HG02759 (cell line): ENCODE data around the gene DOCK8.

Source experiments
- ATAC-seq: cut with Tn5 transposase; IDR thresholded peaks from one replicate; pipeline ENCODE4 v1.9.1; 2021; ENCODE audit warnings: mild to moderate bottlenecking, moderate library complexity; ENCODE audit not compliant: unreplicated experiment

Gene DOCK8

DNA sequence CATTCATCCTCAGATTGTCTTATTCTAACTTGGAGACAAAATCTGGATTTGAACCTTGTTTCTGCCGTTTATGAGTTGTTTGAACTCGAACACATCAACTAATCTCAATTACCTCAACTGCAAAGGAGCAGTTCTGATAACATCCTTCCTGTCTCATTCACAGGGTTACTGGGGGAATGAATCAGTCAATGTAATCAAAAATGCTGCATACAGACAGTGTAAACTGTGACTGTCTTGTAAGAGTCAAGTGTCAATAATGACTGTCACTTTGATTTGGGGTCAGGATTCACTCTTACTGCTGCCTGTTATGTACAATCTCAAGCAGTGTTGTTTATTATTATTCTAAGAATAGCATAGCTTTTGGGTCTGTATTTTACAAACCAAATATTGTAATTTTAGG is 273.8 kb downstream of the DOCK8 start:
- ATAC-seq: no peak

GRCh38 chr9:489198-490197 is 274.8 kb downstream of the DOCK8 start:
- ATAC-seq: no peak

GRCh38 chr9:494764-495163 is 280.1 kb downstream of the DOCK8 start:
- no peak for ATAC-seq

GRCh38 chr9:495739-496138 is 281.1 kb downstream of the DOCK8 start:
- no peak for ATAC-seq

GRCh38 chr9:503326-503725 is 288.7 kb downstream of the DOCK8 start:
- no peak for ATAC-seq

DNA sequence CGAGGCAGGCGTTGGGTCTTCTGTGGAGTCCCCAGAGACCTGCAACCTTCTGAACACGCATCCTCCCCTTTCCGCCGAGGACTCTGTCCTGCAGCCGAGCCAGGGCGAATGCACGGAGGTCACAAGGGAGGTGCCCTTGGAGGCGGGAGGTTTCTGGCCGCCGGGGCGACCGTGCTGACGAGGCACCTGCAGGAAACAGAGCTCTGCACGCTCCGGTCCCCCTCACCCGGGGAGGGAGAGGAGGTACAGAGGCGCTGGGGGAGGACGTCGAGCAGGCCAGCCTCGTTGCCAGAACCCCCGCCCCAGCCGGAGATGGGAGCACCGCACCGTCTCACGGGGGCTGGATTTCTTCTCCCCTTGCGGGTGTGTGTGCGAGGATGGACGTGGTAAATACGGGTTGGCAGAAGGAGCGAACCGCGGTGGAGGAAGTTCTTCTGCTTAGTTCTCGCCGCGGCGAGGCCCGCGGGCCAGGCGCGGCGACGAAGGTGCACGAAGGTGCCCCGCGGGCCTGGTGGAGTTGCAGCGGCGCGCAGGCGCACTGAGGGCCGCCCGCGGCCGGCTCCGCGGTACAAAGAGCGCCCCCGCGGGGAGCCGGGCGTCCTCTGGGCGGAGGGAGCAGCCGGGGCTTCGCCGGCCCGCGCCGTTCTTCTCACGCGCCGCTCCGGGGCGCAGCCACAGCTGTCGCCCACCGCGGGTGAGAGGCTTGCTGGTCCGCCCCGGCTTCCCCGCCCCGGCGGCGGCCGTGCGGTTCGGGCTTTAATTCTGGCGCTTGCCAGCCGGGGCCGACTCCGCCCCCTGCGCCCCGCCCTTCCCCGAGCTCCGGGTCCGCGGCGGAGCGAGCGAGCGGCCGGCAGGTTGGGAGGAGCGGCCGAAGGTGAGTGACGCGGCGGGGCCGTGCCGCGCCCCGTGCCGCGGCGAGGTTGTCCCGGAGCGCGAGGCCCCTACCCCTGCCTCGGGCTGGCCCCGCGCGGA is 289.5 kb downstream of the DOCK8 start, which contains the start of gene KANK1:
KANK1 (plus strand) TSS at position 815 of the 972 bp plus-strand sequence.
- ATAC-seq: peak; percentile 88

DNA sequence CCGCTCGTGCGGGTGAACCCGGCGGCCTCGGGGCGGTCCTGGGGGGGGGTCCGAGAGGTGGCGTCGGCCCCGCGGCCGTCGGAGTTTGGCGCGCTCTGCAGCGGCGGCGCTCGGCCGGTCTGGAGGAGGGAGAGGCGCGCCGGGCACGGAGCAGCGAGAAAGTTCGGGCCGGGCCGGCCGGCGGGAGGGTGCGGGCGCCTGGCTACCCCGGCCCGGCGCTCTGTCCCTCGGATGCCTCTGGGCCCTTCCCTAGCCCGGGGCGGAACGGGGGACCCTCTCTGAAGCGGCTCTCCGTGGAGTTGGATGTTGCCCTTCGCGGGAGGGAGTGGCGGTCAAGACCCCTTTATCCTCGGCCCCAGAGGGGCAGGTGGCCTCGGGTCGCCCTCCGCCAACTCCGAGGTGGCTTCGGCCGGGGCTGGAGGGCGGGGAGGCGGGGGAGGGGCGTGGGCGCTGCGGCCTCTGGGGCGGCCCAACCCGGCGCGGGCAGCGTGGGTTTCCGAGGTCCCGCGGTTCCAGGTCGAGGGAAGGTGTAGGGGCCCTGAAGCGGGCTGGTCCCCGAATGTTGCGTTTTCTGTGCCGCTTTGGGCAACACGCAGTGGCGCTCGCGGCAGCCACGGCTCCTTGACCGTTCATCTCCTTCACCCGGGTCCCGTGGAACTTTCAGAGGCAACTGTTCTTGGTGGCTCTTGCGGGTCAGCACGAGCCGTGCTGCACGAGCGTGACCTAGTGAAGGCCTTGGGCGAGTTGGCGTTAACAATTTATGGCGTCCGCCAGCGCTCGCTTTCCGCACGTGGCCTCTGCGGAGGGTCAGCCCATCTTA is 290.5 kb downstream of the DOCK8 start:
- peak; percentile 33 for ATAC-seq

- no peak for ATAC-seq
Observed at GRCh38 chr9:505741-506059, 291.0 kb downstream of the DOCK8 start.

GRCh38 chr9:506281-506680 is 291.6 kb downstream of the DOCK8 start:
- ATAC-seq: no peak

- ATAC-seq: no peak
Observed at GRCh38 chr9:511861-512260, 297.2 kb downstream of the DOCK8 start.

DNA sequence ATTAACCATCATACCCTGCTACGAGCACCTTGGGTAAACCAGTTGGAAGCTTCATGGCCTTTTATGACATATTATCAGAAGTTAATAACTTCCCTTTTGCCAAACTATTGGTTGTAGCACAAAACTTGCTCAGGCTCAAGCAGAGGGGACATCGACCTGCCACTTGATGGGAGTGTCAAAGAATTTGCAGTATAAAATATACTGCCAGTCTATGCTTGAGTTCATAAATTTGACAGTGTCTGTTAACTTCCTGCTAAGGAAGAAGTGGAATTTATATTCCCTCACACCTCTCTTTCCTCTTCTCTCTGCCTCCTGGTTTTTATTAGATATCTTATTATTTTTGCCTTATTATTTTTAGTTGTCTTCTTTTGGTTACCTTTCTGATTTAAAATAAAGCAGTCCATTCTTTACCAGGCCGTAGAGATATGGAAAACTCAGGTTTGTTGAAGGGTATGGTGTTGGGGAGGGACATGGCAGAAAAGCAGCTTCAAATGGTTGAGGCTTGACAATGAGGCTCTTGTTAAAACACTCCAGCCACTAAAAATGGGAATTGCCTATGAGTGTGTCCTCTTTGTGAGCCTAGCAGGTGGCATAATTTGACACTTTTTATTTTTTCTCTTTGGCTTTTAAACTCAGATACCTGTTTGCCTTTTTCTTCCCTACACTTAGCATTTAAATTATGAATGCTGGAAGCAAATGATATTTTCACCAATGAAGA is 298.0 kb downstream of the DOCK8 start:
- no peak for ATAC-seq
